ENCODE measurements around the gene DMAC2.
A peak's percentile ranks its signal among the peaks of the same experiment; 100 is the strongest.

Gene DMAC2

DNA sequence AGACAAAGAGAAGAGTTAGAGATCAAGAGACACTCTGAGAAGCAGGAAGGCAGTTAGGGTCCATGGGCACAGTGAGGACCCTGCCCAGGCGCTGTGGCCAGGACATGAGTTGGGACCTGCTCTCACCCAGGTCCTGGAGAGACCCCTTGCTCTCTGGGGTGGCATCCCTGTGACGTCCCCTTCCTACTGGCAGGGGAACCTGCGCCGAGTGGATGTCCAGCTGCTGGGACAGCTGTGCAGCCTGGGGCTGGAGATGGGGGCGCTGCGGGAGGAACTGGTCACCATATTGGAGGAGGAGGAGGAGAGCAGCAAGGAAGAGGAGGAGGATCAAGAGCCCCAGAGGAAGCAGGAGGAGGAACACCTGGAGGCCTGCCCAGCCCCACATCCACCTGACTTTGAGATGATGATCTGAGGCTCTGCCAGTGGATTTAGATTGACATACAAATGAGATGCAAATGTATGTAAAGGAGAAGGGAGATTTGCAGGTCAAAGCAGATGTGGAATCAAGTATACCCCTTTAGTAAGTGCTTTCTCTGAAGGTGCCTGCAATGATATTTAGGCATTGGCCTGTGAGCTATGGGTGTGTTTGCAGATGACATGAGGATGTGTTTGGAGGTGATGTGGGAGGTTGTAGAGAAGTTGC lies 4.2 kb upstream of the DMAC2 start:
- Histone ChIP-seq H3K27me3 (ENCODE audit: insufficient read depth, low read length, poor library complexity, severe bottlenecking) (no peaks in the 10 kb centered on the region), H3F3A (ENCODE audit: low read depth) (no peaks in the 10 kb centered on the region), H3K9ac (ENCODE audit: low read depth, low read length, poor library complexity, severe bottlenecking) (no peak overlapping the region), H3K36me3 (ENCODE audit: insufficient read depth, low read length) (no peaks in the 10 kb centered on the region), H3K4me3 (ENCODE audit: low read length, poor library complexity, severe bottlenecking) (no peak overlapping the region), H3K4me1 (ENCODE audit: insufficient read depth, low read length, poor library complexity, severe bottlenecking) (peaks cover 4% of the 10 kb centered on the region), H3K9me3 (ENCODE audit: insufficient read depth, low read depth, low read length) (no peaks in the 10 kb centered on the region), H2AFZ (ENCODE audit: low read length) (peak overlapping the region; percentile 63; the same call in 1 of the 2 replicates), H4K20me1 (ENCODE audit: insufficient read depth, low read length, poor library complexity, severe bottlenecking) (no peaks in the 10 kb centered on the region), H3K9me2 (replicated peaks; ENCODE audit: low read depth, low read length) (no peaks in the 10 kb centered on the region), H3K79me2 (ENCODE audit: insufficient read depth, low read length) (peaks cover 3% of the 10 kb centered on the region; the same call in 1 of the 2 replicates), H3K4me2 (ENCODE audit: low read depth, low read length, poor library complexity, severe bottlenecking) (no peak overlapping the region)
- TF ChIP-seq, protein P1, sequence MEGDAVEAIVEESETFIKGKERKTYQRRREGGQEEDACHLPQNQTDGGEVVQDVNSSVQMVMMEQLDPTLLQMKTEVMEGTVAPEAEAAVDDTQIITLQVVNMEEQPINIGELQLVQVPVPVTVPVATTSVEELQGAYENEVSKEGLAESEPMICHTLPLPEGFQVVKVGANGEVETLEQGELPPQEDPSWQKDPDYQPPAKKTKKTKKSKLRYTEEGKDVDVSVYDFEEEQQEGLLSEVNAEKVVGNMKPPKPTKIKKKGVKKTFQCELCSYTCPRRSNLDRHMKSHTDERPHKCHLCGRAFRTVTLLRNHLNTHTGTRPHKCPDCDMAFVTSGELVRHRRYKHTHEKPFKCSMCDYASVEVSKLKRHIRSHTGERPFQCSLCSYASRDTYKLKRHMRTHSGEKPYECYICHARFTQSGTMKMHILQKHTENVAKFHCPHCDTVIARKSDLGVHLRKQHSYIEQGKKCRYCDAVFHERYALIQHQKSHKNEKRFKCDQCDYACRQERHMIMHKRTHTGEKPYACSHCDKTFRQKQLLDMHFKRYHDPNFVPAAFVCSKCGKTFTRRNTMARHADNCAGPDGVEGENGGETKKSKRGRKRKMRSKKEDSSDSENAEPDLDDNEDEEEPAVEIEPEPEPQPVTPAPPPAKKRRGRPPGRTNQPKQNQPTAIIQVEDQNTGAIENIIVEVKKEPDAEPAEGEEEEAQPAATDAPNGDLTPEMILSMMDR (conservative IDR thresholded peaks at IDR 0.05; ENCODE audit: low read length): no peak
- no peak for TF ChIP-seq EZH2phosphoT487 (IDR thresholded peaks at IDR 0.05; ENCODE audit: borderline replicate concordance)

DNA sequence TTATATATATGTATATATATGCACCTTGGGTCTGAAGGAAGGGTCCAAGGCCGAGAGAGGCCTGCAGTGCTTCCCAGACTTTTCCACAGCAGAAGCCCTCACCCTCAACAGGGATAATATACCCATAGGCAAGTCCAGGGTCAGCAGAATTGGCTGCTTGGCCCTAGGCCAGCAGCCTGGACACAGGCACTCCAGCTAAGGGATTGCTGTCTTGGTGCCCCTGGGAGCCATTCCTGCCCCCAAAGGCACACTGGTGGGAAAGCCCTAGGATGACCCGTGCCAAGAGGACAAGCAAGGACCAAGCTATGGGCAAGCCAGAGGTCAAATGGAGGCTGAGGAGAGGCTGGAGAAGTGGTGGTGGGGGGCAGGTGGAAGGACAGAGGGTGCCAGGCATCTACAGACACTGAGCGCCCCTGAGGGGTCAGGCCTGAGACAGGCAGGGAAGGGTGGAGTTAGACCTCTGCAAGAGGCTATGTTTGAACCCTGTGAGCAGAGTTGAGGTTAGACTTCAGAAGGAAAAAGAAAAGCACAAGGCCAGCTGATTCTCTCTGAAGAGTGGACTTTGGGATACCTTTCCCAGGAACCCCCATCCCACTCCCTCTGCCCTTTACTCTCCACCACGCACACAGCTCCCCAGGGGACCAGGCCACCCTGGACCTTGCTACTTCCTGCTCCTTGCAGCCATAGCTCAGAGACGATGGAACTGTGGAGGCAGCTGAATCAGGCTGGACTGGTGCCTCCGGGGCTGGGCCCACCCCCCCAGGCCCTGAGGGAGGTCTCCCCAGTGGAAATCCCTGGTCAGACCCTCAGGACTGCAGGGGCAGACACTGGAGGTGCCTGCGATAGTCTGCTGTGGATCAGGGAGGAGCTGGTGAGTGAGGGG lies 3.0 kb upstream of the DMAC2 start, which contains the start of gene ERICH4:
Gene ERICH4, plus strand, starts transcription at position 684 of the 883 bp plus-strand sequence. Its CDS starts 14 bp downstream, at position 698.
- peaks cover 12% of the 10 kb centered on the region for H3K4me1 ChIP-seq (ENCODE audit: insufficient read depth, low read length, poor library complexity, severe bottlenecking)
- no peak within 1 kb of the TSS for H3K4me2 ChIP-seq (ENCODE audit: low read depth, low read length, poor library complexity, severe bottlenecking)
- TF ChIP-seq, protein P1 (conservative IDR thresholded peaks at IDR 0.05; ENCODE audit: low read length): no peak
- TF ChIP-seq EZH2phosphoT487 (IDR thresholded peaks at IDR 0.05; ENCODE audit: borderline replicate concordance): no peak
- no peaks in the 10 kb centered on the region for H3K36me3 ChIP-seq (ENCODE audit: insufficient read depth, low read length)
- H3K9me3 ChIP-seq (ENCODE audit: insufficient read depth, low read depth, low read length): no peaks in the 10 kb centered on the region
- no peak within 1 kb of the TSS for H3K9ac ChIP-seq (ENCODE audit: low read depth, low read length, poor library complexity, severe bottlenecking)
- no peaks in the 10 kb centered on the region for H4K20me1 ChIP-seq (ENCODE audit: insufficient read depth, low read length, poor library complexity, severe bottlenecking)
- H3F3A ChIP-seq (ENCODE audit: low read depth): no peaks in the 10 kb centered on the region
- H3K79me2 ChIP-seq (ENCODE audit: insufficient read depth, low read length): peaks cover 15% of the 10 kb centered on the region; the same call in 1 of the 2 replicates
- H3K4me3 ChIP-seq (ENCODE audit: low read length, poor library complexity, severe bottlenecking): no peak within 1 kb of the TSS
- H3K27me3 ChIP-seq (ENCODE audit: insufficient read depth, low read length, poor library complexity, severe bottlenecking): no peaks in the 10 kb centered on the region
- H2AFZ ChIP-seq (ENCODE audit: low read length): peak within 1 kb of the TSS; percentile 63; the same call in 1 of the 2 replicates
- H3K9me2 ChIP-seq (replicated peaks; ENCODE audit: low read depth, low read length): no peaks in the 10 kb centered on the region

DNA sequence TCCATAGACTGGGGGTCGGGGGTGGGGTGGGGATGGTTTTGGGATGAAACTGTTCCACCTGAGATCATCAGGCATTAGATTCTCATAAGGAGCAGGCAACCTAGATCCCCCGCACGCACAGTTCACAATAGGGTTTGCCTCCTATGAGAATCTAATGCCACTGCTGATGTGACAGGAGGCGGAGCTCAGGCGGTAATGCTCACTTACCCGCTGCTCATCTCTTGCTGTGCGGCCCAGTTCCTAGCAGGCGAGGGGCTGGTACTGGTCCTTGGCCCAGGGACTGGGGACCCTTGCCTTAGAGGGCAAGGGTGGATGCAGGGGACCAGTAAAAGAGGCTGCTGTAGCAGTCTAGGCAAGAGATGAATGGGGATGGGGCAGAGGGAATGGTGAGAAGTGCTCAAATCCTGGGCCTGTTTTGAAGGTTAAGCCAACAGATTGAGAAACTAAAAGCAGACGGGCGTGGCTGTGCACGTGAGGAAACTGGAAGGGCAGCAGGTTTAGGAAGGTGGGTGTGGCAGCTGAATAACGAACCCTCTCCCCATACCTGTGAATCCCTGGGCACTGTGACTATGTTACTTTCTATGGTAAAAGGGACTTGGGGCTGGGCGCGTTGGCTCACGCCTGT lies 1.7 kb upstream of the DMAC2 start:
- TF ChIP-seq EZH2phosphoT487 (IDR thresholded peaks at IDR 0.05; ENCODE audit: borderline replicate concordance): no peak
- TF ChIP-seq, protein P1 (conservative IDR thresholded peaks at IDR 0.05; ENCODE audit: low read length): no peak
- H3K9me2 ChIP-seq (replicated peaks; ENCODE audit: low read depth, low read length): no peaks in the 10 kb centered on the region
- no peaks in the 10 kb centered on the region for H3K36me3 ChIP-seq (ENCODE audit: insufficient read depth, low read length)
- H3K9me3 ChIP-seq (ENCODE audit: insufficient read depth, low read depth, low read length): no peaks in the 10 kb centered on the region
- H3F3A ChIP-seq (ENCODE audit: low read depth): no peaks in the 10 kb centered on the region
- H2AFZ ChIP-seq (ENCODE audit: low read length): no peak overlapping the region
- peaks cover 12% of the 10 kb centered on the region for H3K4me1 ChIP-seq (ENCODE audit: insufficient read depth, low read length, poor library complexity, severe bottlenecking)
- no peak overlapping the region for H3K4me2 ChIP-seq (ENCODE audit: low read depth, low read length, poor library complexity, severe bottlenecking)
- H3K27me3 ChIP-seq (ENCODE audit: insufficient read depth, low read length, poor library complexity, severe bottlenecking): no peaks in the 10 kb centered on the region
- H3K79me2 ChIP-seq (ENCODE audit: insufficient read depth, low read length): peaks cover 17% of the 10 kb centered on the region; the same call in 1 of the 2 replicates
- no peak overlapping the region for H3K9ac ChIP-seq (ENCODE audit: low read depth, low read length, poor library complexity, severe bottlenecking)
- no peak overlapping the region for H3K4me3 ChIP-seq (ENCODE audit: low read length, poor library complexity, severe bottlenecking)
- H4K20me1 ChIP-seq (ENCODE audit: insufficient read depth, low read length, poor library complexity, severe bottlenecking): no peaks in the 10 kb centered on the region

Measured in Loucy (cell line).